CD4-positive, alpha-beta T cell treated with Interleukin-2 at 100 ng/mL for 4 hours (primary cell): ENCODE measurements around the gene VTI1A.
A peak's percentile ranks its signal among the peaks of the same experiment; 100 is the strongest.

Source experiments
- DNase-seq: peaks from one replicate; pipeline ENCODE4 v3.0.0-alpha.2; 2020; ENCODE audit warnings: low spot score

VTI1A gene

DNA sequence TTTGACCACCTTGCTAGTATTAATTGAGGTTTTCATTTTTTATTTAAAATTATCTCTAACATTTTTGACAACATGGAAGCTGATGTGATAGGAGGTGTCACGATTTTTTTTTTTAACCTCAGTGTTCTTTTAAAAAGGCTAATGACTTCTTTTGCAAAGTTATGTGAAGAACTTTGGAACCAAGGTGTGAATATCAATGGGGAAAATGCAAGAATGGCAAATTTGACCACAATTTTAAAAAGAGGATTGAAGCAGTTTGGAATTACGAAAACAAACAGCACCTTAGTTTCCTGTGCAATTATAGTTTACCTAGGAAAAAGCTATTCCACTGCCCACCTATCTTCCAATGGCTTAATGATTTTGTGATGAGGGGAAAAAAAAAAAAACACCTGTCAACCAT lies 232.4 kb downstream of the VTI1A start:
- no peak for DNase-seq

GRCh38 chr10:112680586-112680985 lies 233.6 kb downstream of the VTI1A start:
- no peak for DNase-seq

GRCh38 chr10:112687647-112688046 lies 240.6 kb downstream of the VTI1A start:
- DNase-seq = no peak

GRCh38 chr10:112689327-112690072 lies 242.5 kb downstream of the VTI1A start:
- no peak for DNase-seq

DNA sequence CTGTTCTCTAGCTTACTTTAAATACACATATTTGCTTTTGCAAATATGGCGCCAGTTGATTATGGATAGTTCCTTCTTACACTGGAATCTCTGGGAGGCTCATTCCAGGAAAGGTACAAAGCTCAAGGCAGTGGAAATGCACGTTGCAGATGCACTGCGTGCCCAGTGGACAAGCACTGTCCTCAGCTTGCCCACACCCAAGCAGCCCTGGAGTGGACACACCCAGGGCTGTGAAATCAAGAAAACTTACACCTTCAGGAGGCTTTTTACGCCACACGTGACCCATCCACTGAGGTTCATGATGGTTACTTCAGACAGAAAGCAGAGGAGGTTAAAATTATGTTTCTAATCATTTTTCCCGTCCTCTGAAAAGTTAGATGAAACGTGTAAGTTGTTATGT lies 248.5 kb downstream of the VTI1A start:
- DNase-seq = no peak

GRCh38 chr10:112696592-112696991 lies 249.6 kb downstream of the VTI1A start:
- no peak for DNase-seq

GRCh38 chr10:112698133-112698817 lies 251.3 kb downstream of the VTI1A start:
- no peak for DNase-seq

DNA sequence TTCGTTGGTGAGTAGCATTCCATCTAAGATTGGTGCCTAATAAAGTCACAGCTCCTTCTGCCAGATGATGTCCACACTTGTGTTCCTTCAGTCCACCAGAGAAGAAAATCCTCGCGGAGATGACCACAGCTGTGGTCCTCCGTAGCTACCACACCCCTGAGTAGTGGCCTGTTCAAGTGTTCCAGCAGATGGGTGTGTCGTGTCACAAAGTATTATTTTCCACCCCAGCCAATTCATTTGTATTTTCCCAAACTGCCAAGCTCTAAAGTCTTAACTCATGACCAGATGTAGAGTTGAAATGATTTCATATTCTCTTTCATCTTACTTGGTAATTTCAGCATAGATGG lies 251.8 kb downstream of the VTI1A start:
- DNase-seq = no peak

GRCh38 chr10:112700215-112700671 lies 253.2 kb downstream of the VTI1A start:
- no peak for DNase-seq

GRCh38 chr10:112701211-112701877 lies 254.3 kb downstream of the VTI1A start:
- no peak for DNase-seq

- no peak for DNase-seq
Measured at GRCh38 chr10:112701878-112702255, 254.9 kb downstream of the VTI1A start.

- no peak for DNase-seq
Measured at GRCh38 chr10:112706577-112706976, 259.6 kb downstream of the VTI1A start.

- no peak for DNase-seq
Measured at GRCh38 chr10:112708461-112708860, 261.4 kb downstream of the VTI1A start.

DNA sequence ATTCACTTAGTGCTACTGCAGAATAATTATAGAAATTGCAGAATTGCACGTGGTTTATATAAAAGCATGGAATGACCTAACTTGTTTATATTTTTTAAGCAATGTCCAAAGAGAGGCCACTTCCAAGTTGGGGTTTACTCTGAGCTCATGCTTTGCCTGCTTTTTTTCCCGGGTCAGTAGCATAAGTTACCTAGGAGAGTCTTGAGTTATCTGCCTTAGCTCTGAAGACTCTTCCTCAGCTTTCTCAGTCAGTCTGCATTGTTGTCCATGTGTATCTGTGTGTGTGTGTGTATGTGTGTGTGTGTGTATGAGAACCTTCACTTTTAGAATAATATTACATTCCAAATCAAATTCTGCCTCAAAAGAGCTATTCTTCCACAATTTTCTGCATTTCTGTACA lies 263.5 kb downstream of the VTI1A start:
- DNase-seq = no peak

- no peak for DNase-seq
Measured at GRCh38 chr10:112711366-112711765, 264.4 kb downstream of the VTI1A start.

DNA sequence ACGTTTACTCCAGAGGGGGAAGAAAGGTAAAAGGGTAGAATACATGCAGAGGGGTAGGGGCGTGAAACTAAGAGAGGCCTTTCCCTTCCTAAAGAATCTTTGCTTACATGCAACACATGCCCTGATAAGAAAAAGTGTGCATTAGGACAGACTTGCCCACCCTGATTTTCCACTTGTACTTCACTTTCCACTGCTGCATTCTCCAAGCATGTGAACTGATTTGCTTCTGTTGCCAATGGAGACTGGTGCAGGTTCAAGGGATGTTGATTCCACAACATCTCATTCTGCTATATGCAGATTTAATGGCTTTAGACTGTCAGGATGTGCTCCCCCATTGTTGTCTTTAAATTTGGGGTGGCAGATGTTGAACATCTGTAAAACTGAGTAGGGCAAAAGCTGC lies 265.5 kb downstream of the VTI1A start:
- DNase-seq = no peak

GRCh38 chr10:112713411-112713810 lies 266.4 kb downstream of the VTI1A start:
- no peak for DNase-seq

DNA sequence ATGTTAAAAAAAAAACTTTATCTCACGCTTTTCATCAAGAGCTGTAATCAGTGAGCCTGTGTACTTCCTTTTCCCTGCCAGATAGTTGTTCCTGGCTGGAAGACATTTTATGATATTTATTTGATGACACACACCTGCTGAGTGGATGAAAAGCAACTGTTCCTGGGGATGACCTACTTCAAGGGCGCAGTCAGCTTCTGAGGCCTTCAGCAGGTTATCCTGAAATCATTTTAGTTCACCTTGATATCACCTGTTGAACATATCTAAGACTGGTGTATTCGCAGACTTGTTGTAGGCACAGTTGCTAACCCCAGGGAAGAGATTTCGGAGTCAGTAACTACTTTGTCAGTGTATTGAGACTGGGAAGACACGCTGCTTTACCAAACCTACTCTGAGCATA lies 268.6 kb downstream of the VTI1A start:
- no peak for DNase-seq

DNA sequence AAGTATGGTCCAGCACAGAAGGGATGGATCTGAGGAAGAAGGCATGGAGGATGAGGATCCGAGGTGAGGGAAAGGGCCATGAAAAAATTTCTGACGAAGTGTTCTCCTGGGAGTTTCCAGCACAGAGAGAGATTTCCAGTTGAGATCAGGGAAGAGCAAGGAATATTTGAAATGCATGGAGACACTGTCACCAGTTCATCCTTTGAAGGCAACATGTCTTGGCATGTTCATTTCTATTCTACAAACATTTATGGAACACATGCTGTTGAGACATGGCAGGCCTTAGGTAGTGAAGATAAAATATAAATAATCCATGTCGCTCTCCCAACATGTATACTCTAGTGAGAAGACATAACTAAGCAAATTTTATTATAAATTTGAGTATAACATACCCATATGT lies 269.1 kb downstream of the VTI1A start:
- DNase-seq = no peak

DNA sequence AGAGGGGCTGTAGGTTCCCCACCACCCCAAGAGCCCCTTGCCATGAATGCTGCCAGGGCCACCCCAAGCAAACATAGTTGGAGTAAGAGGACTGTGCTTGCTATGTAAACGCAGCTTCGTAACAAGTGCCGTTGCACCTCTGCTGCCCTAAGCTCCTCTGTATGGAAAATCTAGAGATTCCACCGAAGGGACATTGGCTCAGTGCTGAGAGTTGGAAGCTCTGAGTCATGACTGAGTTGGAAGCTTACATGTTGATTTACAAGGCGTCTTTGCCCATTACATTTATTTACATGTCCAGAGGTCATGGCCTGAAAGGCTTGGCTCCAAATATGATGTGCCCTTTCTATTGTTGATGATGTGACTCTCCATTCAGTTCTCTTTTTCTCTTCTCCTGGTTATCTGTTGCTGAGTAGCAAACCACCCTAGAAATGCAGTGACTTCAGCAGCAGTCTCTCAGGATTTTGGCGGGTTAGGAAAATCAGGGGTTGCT lies 270.0 kb downstream of the VTI1A start:
- DNase-seq = no peak

DNA sequence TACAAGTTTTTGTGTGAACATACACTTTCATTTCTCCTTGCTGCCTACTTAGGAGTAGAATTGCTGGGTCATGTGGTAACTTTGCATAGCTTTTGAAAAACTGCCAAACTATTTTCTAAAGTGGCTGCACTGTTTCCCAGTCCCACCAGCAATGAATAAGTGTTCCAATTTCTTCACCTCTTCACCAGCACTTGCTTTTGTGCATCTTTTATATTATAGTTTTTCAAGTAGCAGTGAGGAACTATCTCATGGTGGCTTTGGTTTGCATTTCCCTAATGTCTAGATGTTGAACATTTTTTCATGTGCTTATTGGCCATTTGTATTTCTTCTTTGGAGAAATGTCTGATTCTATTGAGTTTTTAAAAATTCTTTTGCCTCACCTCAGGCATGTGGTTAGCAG lies 273.2 kb downstream of the VTI1A start:
- DNase-seq = no peak

DNA sequence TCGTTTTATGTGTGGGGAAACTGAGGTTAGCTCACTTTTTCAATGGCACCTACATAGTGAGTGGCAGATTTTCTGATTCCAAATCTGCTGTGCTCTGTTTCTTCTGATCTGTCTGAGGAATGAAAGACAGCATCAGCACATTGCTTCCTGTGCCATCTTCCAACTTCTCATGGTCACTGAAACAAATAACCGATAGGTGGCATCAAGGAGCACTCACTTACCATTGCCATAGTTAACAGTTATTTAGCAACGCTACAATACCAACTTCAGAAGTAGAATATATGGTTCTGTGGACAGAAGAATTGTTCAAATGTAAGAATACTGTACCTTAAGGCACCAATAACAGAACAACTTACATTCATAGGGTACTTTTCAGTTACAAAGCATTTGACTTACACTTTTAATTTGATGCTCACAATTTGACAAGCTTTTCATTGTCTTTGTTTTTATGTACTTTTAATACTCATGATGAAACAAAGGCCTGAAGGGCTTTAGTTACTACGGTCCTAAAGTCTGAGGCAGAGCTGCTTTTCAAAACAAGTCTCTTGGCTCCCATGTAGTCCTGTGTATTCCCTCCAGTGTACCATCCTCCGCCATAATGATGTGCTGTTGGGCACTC lies 274.2 kb downstream of the VTI1A start:
- peak; percentile 37 for DNase-seq

DNA sequence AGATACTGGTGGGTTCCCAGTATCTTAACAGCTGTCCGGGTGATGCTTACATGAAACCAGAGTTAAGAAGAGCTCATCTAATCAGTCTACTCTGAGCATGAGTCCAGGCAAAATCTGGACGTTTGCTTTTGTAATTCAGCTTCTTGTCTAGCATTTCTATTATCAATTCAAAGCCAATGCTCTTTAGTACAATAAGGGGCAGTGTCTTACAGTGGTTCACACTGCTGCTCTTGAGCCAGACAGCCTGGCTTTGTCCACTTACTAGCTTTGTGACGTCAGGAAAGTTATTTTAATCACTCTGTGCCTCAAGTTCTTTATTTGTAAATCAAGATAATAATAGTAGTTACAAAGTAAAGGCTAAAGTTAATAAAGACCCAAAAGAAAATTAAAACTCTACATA lies 275.7 kb downstream of the VTI1A start:
- no peak for DNase-seq
